Nucleus accumbens (tissue), 56 donors: Measurements from ENCODE around the gene RNF166.

Experiments
- DNase-seq, 56 donors: peaks; one replicate each; lab custom pipeline; 2025; lab: John Stamatoyannopoulos, UW

Gene RNF166

DNA sequence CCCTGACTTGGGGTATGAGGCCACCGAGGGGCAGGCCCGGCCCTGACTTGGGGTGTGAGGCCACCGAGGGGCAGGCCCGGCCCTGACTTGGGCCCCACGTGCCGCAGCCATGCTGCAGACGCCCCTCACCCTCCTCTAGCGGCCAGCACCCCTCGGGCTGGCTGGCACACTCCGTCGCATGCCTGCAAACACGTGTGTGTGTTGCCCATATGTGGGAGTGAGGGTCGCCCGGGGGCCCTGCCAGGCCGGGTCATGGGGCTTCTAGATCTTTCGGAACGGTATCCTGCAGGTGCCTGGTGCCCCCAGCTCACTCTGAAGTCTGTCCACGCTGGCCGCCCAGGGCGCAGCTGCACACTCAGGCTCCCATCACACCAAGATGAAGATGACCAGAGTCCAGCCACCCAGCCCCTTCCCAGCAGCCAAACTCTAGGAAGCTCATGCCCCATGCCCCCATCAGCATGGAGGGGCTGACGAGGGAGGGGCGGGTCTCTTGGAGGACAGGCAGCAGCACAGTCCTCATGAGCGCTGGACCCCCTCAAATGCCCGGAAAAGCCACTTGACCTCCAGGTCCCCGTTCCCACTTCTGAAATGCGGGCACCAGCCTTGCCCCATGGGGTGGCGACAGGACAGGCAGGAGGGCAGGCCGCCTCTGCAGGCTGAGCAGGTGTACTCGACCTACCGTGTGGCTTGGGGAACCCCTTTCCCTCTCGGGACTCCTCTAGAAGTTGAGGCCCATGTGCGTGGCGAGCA, 33.9 kb upstream of the RNF166 start:
- no peak for DNase-seq

DNA sequence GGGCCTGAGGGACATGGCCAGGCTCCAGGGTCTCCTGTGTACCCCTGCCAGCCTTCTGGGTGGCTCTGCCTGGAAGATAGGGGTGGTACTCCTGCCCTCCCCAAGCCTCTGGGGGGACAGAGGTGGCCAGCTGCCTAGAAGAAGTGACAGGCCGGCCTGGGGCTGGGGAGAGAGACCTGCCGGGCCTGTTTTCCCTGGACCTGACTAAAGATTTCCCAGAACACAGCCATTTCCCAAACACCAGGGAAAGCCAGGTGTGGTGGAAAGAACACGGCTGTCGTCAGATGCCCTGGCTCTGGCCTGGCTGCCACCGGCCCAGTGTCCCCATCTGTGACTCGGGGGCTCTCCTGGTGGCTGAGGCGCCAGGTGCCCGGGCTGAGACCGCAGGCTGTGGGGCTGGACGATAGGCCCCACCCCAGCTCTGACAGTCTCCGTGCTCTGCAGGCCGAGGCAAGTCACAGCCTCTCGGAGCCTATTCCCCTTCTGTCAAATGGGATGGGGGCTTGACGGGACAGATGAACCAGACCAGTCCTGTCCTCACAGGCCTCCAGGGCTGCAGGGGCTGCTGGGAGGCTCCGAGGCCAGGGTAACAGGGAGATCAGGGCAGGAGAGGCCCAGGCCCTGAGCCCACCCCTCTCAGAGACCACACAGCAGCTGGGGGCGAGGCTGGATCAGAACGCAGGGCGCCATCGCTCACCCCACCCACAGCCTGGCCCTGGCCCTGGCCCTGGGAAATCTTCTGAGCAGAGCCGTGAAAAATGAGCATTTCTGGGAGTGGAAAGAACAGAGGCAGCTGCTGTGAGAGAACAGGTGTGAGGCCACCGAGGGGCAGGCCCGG, 33.1 kb upstream of the RNF166 start:
- DNase-seq: no peak

DNA sequence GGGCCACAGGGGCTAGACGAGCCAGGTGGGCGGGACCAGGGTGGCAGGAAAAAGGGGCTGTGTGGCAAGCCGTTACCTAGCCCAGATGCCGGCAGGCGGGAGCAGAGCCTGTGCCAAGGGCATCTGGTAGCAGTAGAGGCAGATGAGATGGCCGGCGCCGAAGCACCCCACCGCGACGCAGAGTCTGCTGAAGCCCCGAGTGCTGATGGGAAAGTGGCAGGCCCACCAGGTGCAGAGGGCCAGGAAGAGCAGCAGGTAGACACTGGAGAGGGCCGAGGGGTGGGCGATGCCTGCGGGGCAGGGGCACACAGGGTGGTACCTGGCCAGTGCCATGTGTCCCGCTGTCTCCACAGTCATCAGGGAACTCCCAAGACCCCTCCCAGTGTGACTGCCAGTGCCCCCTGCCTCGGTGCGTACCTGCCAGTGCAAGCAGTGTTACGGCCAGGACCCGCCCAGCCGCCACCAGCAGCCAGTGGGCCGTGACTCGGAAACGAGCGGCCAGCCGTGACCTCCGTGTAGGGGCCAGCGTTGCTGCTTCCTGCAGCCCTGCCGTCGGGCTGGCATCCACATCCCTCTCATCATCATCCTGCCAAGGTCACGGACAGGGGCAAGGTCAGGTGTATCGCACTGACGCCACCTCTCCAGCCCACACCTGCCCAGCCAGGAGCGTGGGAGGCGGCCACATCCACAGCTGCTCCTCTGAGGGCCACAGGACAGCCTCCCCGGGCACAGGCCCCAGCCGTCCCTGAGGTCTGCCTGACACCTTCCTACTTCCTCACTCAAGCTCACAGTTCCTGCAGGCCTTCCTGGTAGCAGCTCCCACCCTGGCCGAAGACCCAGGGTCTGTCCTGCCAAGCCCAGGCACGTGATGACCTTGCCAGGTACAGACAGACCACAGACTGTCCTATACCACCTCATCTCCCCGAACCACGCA, 32.2 kb upstream of the RNF166 start:
- DNase-seq: no peak

DNA sequence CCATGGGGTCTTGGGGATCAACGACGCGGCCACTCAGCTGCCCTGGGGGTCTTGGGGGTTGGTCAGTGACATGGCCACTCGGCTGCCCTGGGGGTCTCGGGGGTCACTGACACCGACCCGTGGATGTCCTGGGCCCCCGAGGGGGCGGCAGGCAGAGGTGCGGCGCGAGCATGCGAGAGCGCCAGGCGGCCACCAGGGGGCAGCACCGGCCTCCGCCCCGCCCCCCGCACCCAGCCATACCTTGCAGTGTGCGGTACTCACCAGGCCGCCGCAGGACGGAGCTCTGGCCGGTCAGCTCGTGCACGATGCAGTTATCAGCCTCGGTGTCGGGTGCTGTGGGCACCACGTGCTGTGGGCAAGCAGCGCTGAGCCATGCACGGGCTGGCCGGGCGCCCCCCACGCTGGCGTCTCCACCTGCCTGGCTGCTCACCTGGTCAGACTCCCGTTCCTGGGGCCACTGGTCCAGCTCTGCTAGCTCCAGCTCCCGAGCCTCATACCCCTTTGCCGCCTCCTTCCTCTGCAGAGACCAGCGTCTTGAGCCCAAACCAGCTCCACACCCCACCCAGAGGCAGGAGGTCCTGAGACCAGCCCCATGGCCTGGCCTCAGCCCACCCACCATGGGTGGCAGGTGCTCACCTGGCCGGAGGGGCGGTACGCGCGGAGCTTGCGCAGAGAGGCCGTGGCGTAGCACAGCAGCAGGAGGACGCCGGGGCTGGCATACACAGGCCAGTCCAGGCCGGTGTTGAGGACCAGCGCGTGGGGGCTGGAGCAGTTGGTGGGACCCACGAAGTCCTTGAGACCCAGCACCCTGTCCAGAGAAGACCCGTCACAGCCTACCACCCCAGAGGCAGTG, 31.3 kb upstream of the RNF166 start:
- peak in 40 of 56 donors; percentile 4 to 68 (median 28) for DNase-seq

DNA sequence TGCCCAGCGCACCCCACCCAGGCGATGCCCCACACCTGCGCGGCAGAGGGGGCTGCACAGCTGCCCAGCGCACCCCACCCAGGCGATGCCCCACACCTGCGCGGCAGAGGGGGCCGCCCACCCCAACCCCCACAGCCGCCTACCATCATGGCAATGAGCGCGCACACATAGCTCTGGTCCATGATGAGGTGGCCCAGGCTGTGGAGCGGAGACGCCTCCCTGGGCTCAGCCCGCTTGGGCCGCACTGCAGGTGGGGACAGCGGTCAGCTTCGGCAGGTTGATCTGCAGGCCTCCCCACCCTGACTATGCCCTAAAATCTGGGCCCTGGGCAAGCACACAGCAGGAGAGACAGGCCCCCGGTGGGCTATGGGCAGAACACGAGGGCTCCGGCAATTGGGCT, 30.3 kb upstream of the RNF166 start:
- DNase-seq: no peak

DNA sequence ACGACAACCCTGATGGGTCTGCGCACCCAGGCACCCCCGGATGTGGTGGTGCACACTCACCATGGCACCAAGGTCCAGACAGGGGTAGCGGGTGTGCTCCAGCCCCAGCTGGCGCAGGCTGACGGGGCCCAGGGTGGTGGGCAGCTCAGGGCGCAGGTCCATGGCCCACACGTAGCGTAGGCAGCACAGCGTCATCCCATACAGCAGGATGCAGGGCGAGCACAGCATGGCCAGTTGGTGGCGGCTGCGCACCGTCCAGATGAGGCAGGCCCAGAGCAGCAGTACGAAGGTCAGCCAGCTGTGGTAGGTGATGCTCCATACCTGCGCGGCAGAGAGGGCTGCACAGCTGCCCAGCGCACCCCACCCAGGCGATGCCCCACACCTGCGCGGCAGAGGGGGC, 29.9 kb upstream of the RNF166 start:
- DNase-seq: no peak

DNA sequence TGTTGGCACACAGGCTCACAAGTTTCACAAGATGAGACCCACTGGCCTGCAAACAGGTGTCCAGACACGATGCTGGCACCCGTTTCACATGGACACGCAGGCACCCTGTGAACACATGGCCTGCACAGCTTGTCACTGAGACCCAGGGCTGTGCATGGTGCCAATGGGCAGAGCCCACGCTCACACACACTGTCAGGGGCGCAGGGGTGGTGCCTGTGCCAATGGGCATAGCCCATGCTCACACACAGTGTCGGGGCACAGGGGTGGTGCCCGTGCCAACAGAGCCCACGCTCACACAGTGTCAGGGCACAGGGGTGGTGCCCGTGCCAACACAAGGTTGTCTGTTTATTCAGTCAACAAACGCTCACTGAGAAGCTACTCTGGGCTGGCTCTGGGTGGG, 29.4 kb upstream of the RNF166 start:
- DNase-seq: no peak

DNA sequence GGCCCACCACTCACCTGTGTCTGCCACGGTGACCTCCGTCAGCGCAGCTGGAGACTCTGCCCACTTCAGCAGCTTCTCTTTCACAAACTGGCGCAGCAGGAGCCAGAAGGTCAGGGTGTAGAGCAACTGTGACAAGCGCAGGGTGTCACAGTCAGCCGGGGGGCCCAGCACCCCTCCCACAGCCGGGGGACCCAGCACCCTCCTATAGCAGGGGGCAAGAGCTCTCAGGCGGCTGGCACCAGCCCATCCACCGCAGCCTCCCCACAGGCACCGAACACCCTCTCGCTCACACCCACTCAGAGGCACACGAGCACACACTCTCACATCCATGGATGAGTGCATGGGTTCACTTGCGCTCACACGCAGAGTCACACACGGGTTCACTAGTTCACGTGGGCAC, 28.9 kb upstream of the RNF166 start:
- no peak for DNase-seq

DNA sequence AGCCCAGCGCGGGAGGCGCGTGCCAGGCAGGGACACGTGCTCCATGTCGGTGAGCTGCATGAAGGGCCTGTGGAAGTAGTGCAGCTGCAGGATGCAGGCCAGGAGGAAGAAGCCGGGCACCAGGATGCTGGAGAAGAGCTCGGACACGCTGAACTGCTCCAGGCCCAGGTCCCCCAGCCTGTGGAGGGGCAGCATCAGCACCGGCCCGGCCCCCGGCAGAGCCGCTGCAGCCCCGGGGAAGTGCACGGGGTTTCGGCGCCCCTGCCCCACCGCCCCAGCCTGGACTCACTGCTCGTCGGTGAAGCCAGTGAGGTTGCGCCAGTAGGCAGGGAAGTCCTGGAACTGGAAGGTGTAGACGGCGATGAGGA, 28.1 kb upstream of the RNF166 start:
- DNase-seq: no peak

DNA sequence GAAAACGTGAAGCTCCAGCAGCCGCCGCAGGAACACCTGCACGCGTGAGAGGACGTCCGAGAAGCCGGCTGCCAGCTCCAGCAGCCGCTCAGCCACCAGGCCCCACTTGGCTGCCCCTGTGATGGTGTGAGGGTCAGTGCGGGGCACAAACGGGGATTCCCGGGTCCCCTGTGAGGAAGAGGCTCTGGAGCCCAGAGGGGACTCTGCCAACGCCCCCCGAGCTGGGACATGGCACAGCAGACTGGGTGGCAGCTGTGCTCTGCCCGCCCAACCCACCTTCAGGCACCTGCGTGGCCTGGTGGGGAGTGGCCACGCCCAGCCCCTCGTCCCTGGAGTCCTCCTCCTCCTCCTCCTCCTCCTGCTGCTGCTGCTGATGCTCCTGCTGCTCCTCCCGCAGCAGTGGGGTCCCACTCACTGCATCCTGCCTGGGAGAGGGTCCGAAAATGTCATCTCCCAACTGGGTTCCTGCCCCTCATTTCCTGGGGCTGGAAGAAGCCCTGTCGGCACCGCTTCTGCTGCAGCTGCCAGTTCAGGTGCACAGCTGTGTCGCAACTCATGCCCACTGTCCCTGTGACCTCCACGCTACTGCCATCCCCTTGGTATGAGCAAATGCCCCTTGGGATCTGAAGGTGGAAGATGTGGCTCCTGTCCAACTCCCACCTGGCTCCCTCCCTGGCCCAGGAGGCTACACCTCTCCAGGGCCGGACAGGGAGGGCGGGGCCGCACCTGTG, 27.6 kb upstream of the RNF166 start:
- DNase-seq: no peak

DNA sequence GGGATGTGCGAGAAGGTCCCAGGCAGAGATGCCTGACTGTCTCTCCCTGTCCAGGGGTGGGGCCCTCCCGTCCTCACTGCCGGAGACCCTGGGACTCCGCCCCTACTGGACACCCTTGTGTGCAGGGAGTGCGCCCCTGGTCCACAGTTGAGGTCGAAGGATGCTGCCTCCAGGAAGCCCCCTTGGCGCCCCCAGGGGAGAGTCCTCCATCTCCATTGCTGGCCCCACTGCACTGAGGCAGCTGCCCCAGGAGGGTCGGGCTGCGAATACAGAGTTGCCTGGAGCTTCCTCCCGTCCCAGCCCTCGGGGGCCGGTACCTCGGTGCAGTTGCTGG, 26.7 kb upstream of the RNF166 start:
- no peak for DNase-seq

DNA sequence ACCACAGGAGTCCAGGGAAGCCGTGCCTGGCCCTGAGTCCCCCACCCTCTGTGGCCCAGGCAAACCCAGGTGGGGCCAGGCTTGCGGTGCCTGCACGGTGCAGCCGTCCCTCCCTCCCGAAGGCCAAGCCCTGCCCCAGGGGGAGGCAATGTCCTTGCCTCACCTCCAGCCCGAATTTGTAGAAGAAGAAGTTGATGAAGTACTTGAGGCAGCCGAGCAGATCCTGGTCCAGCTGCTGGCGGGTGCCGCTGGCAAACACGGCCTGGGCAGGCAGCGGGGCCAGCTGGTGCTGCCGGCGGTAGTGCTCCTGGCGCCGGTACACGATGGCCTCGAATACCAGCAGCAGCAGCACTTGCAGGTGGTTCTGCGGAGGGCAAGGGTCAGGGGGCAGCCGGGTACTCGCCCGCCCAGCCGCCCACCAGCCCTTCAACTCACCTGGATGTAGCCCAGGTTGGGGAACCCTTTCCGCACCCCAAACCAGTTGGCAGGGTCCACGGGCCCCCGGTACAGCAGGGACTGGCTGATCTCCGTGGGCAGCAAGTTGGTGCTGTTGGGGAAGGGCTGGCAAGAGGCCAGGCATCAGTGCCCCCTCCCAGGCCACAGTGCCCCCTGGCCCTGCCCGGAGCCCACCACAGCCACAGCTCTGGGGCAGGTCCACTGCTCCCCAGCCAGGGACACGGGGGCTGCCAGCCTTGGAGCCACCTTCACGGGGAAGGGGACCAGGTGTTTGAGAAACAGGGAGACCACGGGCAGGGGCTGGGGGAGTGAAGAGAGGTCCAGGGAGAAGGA, 26.2 kb upstream of the RNF166 start:
- no peak for DNase-seq

DNA sequence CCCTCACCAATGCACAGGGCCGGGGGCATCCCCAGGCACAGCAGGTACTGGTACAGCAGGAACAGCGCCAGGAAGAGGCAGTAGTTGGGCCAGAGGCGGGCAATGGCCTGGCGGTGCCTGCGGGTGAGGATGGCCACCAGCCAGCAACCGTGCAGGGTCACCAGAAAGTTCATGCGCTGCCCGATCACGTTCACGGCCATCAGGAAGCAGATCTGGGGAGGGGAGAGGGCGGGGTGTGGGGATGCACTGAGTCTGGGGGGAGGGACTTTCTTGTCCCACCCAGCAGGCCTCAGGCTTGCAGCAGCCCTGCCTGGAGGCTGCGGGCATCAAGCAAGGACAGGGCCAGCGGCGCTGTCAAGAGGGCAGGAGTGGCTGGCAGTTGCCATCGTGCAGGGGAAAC, 25.5 kb upstream of the RNF166 start:
- DNase-seq: peak in 25 of 56 donors; percentile 11 to 84 (median 51)

DNA sequence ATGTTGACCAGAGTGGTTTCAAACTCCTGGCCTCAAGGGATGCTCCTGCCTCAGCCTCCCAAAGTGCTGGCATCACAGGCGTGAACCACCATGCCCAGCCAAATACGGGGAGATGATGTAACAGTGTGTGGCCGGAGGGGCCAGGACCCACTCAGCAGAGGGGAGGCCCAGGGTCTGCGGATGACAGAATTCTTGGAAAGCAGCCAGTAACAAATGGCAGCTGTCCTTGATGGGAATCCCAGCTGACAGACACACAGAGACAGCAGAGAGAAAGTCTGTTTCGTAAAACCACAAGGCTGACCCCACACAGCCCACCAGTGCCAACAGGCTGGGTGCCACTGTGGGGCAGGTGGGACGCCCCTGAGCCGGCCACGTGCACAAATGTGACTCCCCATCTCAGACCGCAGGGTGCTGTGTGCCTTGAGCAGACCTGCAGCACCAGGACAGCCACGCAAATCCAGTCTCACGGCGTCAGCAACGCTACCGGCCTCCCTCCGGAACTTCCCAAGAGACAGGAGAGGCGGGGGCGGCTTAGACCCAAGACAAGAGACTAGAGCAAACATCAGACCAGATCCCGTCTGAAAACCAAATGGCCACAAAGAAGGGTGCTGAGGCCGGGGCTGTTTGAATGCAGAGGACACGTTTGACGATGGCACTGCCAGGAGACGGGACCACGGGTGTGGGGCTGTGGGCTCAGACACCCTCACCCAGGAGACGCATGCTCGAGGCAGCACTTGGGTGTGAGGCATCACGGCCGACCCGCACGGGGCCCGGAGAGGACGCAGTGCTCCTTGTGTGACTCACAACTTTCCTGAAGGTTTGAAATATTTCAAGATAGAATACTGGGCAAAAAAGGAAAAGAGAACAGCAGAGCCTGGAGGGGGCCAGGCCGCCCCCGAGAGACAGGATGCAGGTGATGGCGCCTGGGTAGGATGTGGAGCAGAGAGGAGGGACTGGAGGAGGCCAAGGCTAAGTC, 24.7 kb upstream of the RNF166 start:
- no peak for DNase-seq

DNA sequence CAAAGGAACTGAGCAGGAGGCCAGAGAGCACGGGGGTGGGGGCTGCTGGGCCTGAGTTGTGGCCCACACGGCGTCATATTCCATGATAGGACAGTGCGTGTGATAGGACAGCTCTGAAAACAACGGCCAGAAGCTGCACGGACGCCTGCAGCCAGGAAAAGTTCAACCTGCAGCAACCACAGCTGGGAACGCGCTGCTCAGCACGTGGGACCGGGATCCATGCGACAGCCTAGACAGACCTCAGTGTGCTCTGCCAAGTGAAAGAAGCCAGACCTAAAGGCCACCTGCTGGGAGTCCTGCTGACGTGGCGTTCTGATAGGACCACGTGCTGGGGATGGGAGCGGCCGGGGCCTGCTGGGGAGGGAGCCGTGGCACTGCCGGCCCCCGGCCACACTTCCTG, 21.7 kb upstream of the RNF166 start:
- DNase-seq: no peak

DNA sequence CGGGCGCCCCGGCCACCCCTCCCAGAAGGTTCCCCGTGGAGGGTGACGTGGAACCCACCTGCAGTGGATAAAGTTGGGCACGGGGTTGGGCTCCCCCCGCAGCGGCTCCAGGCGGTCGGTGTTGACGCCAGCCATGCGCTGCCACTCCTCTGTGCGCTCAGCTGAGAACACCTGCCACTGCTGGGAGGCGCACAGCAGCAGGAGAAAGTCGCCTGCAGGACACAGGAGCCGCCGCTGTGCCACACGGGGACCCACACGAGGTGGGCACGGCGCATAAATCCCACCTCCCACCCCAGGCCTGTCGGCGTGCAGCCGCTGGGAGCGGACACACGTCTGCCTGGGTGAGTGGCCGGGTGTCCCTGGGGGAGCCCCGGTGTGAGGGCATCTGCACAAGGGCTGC, 20.8 kb upstream of the RNF166 start:
- DNase-seq: no peak

DNA sequence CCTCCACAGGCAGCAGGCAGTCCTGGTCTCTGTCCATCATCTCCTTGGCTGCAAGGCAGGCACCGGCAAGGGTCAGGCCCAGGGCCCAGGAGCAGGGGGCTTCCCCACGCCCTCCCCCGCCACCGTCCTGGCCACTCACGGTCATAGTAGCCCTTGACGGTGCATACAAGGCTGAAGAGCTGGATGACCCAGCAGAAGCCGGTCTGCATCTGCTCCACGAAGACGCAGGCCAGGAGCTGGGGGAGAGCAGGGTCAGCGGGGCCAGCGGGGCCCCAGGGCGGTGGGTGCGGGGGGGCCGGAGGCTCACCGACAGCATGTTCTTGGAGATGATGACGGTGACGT, 20.2 kb upstream of the RNF166 start:
- DNase-seq: no peak
